ENCODE data around the gene FRMD3. TPM values are rescaled to one million over a fixed set of nuclear protein-coding genes. Genes with fewer than 3 reads are reported as not detected.

The FRMD3 gene
- 0.32 and 0.89 TPM in 2 replicates for total RNA-seq

DNA sequence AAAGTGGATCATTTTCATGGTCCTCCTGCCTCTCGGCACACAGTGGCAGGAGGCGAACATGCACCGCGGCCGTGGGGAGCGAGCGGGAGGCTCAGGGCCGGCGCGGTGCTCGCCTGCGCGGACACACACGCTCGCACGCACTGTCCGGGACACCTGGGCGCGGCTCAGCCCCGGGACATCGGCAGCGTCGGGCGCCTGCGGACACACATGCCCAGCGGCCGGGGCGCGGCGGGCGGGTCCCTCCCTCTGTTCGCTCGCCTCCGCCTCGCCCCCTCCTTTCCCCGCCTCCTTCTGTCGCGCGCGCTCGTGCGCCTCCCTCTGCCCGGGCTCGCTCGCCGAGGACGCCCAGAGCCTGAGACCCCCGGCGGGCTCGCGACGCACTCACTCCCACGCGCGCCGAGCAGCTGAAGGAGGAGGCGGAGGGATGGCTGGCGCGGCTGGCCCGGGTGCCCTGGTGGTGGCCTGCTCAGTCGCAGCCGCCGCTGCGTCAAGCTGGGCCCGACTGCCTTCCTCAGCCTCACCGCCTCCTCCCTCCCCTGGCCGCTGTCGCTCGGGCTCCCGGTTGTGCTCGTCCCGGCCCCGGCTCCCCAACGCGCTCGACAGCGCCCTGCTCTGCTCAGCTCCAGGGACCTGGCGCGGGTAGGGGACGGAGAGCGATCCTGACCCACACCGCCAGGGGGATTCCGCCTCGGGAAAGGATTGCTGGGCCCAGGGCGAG is at the start of gene FRMD3:
TSS of gene FRMD3 (minus strand) at position 230 of the 718 bp plus-strand sequence. CDS start at position 60, 170 bp downstream.

Other genes starting within 250 kb of the FRMD3 start
- gene IDNK, start 84.7 kb upstream of the FRMD3 start, total RNA-seq, result 1.5 and 1.7 TPM in 2 replicates
- gene UBQLN1, start 169.6 kb upstream of the FRMD3 start, total RNA-seq, result 107 and 172 TPM in 2 replicates

All from smooth muscle cell of the umbilical artery (primary cell).